Muscle of leg (tissue), 11 donors: Measurements from ENCODE around the gene PLEKHB1. TPM values are rescaled to one million over a fixed set of nuclear protein-coding genes. Genes with fewer than 3 reads are reported as not detected.
"Not testable (repeated sequence)": the region's sequence is repeated elsewhere in the genome, so short reads cannot be mapped to it uniquely, and the experiment has no call there.

ENCODE experiments used
- DNase-seq: peaks from one replicate; pipeline ENCODE4 v3.0.0; 2013
- H3K27ac ChIP-seq: one replicate; pipeline ENCODE4 v1.5.1; 2013; ENCODE audit warnings: mild to moderate bottlenecking, low read length, control low read depth
- H3K27me3 ChIP-seq: one replicate; pipeline ENCODE4 v1.6.1; 2013; ENCODE audit warnings: low read length; ENCODE audit not compliant: control insufficient read depth, insufficient read depth
- H3K36me3 ChIP-seq: one replicate; pipeline ENCODE4 v1.6.1; 2013; ENCODE audit warnings: low read length; ENCODE audit not compliant: control insufficient read depth, insufficient read depth
- H3K4me1 ChIP-seq: one replicate; pipeline ENCODE4 v1.6.1; 2013; ENCODE audit warnings: low read length; ENCODE audit not compliant: control insufficient read depth, insufficient read depth
- H3K4me3 ChIP-seq: one replicate; pipeline ENCODE4 v1.5.1; 2013; ENCODE audit warnings: low read length, control low read depth
- H3K9me3 ChIP-seq: replicated peaks from 2 replicates; pipeline ENCODE4 v1.6.1; 2013; ENCODE audit warnings: low read depth, low read length; ENCODE audit not compliant: control insufficient read depth
- WGBS: methylation state at CpG from one replicate; pipeline ENCODE4 v1.1.5; 2013; ENCODE audit warnings: missing lambda C conversion rate; ENCODE audit not compliant: insufficient coverage; 5-methylcytosine and 5-hydroxymethylcytosine counted together
- polyA plus RNA-seq, 8 donors: library from polyadenylated mRNA; unstranded; fragments of 120-200 nt; gene quantifications; one replicate each; pipeline versions ENCODE4 v1.2.1 to v1.2.3, GENCODE V29; 2013; ENCODE audit warnings: inconsistent platforms in 1 of 8, low replicate concordance in 1 of 8; ENCODE audit not compliant: insufficient read length in 8 of 8, insufficient read depth in 1 of 8
- total RNA-seq: library from RNA; stranded (reverse); fragments of 120-200 nt; gene quantifications from one replicate; pipeline ENCODE4 v1.2.4, GENCODE V29; 2013

The PLEKHB1 gene
- total and polyA plus RNA-seq, 9 donors: 0.95 to 3.6 (median 1.3) TPM

DNA sequence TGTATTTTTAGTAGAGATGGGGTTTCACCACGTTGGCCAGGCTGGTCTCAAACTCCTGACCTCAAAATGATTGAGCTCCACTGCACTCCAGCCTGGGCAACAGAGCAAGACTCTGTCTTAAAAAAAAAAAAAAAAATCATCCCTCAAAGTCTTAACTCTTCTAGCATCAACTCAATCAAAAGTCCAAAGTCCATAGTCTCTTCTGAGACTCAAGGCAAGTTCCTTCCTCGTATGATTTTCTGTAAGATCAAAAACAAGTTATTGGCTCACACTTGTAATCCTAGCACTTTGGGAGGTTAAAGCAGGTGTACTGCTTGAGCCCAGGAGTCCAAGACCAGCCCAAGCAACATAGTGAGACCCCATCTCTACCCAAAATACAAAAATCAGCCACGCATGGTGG lies 24.4 kb downstream of the PLEKHB1 start:
- no CpG with 5 or more reads among the region's 3 CpGs for WGBS
- Histone ChIP-seq H3K36me3 (peaks cover 3% of the 10 kb centered on the region), H3K4me3 (no peak overlapping the region), H3K4me1 (no peaks in the 10 kb centered on the region), H3K27ac (no peak overlapping the region), H3K27me3 (no peaks in the 10 kb centered on the region), H3K9me3 (no peaks in the 10 kb centered on the region)
- DNase-seq: no peak

GRCh38 chr11:73671701-73672100 lies 25.3 kb downstream of the PLEKHB1 start:
- Histone ChIP-seq H3K9me3 (no peaks in the 10 kb centered on the region), H3K27ac (no peak overlapping the region)
- WGBS: 85% methylated on average over 6 of the region's 6 CpGs

DNA sequence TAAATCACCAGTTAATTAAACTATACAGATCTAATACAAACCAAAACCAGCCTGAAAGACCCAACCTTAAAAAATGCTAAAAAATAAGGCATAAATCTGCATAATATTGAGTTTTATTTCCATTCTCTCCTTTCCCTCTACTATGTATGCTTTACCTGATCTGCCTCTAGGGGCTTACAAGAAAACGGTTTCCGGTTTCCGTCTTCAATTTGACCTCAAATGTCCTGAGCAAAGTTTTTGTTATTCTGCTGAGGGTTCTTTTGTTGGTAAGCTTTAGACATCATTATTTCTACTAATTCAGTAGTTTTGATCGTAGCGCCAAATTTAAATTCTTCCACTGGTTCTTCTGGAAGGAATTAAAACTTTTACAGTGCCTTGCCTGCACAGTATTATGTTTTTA lies 30.2 kb downstream of the PLEKHB1 start:
- not testable (repeated sequence) for DNase-seq, H3K27me3 ChIP-seq, H3K4me1 ChIP-seq, H3K4me3 ChIP-seq, H3K9me3 ChIP-seq, H3K27ac ChIP-seq
- peaks cover 24% of the 10 kb centered on the region for H3K36me3 ChIP-seq
- WGBS: no CpG with 5 or more reads among the region's 5 CpGs

More at GRCh38 chr11:73671701-73672100, 25.3 kb downstream of the PLEKHB1 start:
- Histone ChIP-seq H3K4me3 (no peak overlapping the region), H3K36me3 (peaks cover 3% of the 10 kb centered on the region), H3K27me3 (no peaks in the 10 kb centered on the region), H3K4me1 (no peaks in the 10 kb centered on the region)
- DNase-seq: no peak

GRCh38 chr11:73680687-73681086 lies 34.3 kb downstream of the PLEKHB1 start:
- no peak overlapping the region for H3K4me3 ChIP-seq
- H3K36me3 ChIP-seq: peaks cover 21% of the 10 kb centered on the region
- H3K27ac ChIP-seq: no peak overlapping the region
- DNase-seq: no peak
- no peaks in the 10 kb centered on the region for H3K9me3 ChIP-seq
- H3K27me3 ChIP-seq: no peaks in the 10 kb centered on the region
- H3K4me1 ChIP-seq: no peaks in the 10 kb centered on the region
- WGBS: no CpG with 5 or more reads among the region's 2 CpGs

DNA sequence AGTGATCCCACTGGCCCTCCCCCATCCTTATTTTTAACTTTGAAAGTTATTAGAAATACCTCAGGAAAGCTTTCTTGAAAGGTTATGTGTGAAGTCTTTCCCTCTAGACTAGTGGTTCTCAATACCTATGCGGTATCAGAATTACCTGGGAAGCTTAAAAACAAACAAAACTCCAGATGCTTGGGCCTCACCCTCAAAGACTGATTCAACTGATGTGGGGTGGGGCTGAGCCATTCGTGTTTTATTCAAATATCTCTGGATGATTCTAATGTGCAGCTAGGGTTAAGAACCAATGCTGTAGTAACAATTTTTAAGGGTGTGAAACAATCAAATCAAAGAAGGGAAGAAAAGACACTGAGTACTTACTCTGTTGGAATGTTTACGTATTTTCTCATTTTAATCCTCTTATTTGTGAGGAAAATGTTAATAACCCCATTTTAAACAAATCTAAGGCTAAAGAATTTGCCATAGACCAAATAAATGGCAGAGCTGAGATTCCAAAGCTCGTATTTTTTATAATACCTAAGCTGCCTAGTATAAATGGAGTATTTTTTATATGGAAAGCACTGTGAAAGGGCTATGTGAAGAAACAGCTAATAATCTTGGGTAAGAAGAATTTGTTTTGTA lies 47.6 kb downstream of the PLEKHB1 start:
- H3K9me3 ChIP-seq: no peaks in the 10 kb centered on the region
- WGBS: no CpG with 5 or more reads among the region's 4 CpGs
- no peak overlapping the region for H3K4me3 ChIP-seq
- peaks cover 15% of the 10 kb centered on the region for H3K36me3 ChIP-seq
- no peak for DNase-seq
- no peak overlapping the region for H3K27ac ChIP-seq
- H3K4me1 ChIP-seq: no peaks in the 10 kb centered on the region
- H3K27me3 ChIP-seq: no peaks in the 10 kb centered on the region

- Histone ChIP-seq H3K9me3 (no peaks in the 10 kb centered on the region), H3K27me3 (no peaks in the 10 kb centered on the region), H3K27ac (no peak overlapping the region), H3K36me3 (peaks cover 29% of the 10 kb centered on the region), H3K4me3 (no peak overlapping the region), H3K4me1 (no peaks in the 10 kb centered on the region)
- WGBS: no CpG with 5 or more reads among the region's 1 CpG
- DNase-seq: no peak
These were observed 58.7 kb downstream of the PLEKHB1 start for GRCh38 chr11:73705053-73705452.

DNA sequence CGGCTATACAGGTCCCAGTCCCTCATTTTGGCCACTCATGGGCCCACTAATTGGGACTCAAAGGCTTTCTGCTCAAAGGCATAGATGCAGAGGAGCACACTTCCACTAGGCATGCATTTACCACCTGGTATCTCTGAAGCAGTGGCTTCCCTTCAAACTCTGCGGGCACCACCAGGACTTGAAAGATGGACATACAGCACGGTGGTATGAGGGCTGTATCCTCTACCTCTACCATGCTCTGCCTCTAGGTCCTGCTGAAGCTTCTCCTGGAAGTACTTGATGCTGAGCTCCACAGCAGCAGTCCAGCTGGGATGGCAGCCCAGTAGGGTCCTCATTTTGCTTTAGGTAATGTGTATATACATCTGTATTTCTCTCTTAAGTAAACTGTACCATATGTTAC lies 64.6 kb downstream of the PLEKHB1 start:
- H3K4me1 ChIP-seq: no peaks in the 10 kb centered on the region
- no peaks in the 10 kb centered on the region for H3K27me3 ChIP-seq
- H3K4me3 ChIP-seq: no peak overlapping the region
- no peak for DNase-seq
- WGBS: 94% methylated on average over 3 of the region's 3 CpGs
- no peaks in the 10 kb centered on the region for H3K9me3 ChIP-seq
- no peak overlapping the region for H3K27ac ChIP-seq
- H3K36me3 ChIP-seq: peaks cover 21% of the 10 kb centered on the region

Other genes with a start within 250 kb of the PLEKHB1 start
- 18.9 TPM for gene FAM168A, start 48.5 kb upstream of the PLEKHB1 start, total RNA-seq
- gene FAM168A, start 48.5 kb upstream of the PLEKHB1 start, polyA plus RNA-seq: 10 to 100 TPM; 17.6 to 35.4 (median 25.9) TPM
- 75.3 TPM for gene RAB6A, start 114.5 kb downstream of the PLEKHB1 start, total RNA-seq
- 100 to 1,000 TPM in 3 of 8 donors, 10 to 100 TPM in 5; 69.3 to 112 (median 95.0) TPM for gene RAB6A, start 114.5 kb downstream of the PLEKHB1 start, polyA plus RNA-seq
- 38.7 TPM for gene MRPL48, start 141.3 kb downstream of the PLEKHB1 start, total RNA-seq
- 10 to 100 TPM; 31.8 to 48.8 (median 39.6) TPM for gene MRPL48, start 141.3 kb downstream of the PLEKHB1 start, polyA plus RNA-seq
- 89.1 TPM for gene COA4, start 230.3 kb downstream of the PLEKHB1 start, total RNA-seq
- 10 to 100 TPM; 69.6 to 86.4 (median 78.3) TPM for gene COA4, start 230.3 kb downstream of the PLEKHB1 start, polyA plus RNA-seq
- 23.6 TPM for gene PAAF1, start 230.4 kb downstream of the PLEKHB1 start, total RNA-seq
- gene PAAF1, start 230.4 kb downstream of the PLEKHB1 start, polyA plus RNA-seq: 10 to 100 TPM; 21.5 to 53.4 (median 32.5) TPM